ENCODE measurements around the gene APC2. TPM values are rescaled to one million over a fixed set of nuclear protein-coding genes. Genes with fewer than 3 reads are reported as not detected.

The APC2 gene
- polyA plus RNA-seq, 1 experiment, result 0.09 TPM

- ChIA-PET POLR2A (interaction anchor here (0.6 to 1.4 kb wide), 8 partner anchors 9 to 405 kb away, joined by 3 to 8 read pairs (median 6); no protein-coding TSS in a partner anchor), CTCF (no interaction called here)
- no peak for TF ChIP-seq CTCF (IDR thresholded peaks at IDR 0.05; ENCODE audit: low read depth, low read length)
These were observed 41.4 kb downstream of the APC2 start, which contains the start of gene REEP6 for GRCh38 chr19:1491114-1491848. REEP6 (plus strand) TSS chr19:1491181; CDS start chr19:1491270, 89 bp downstream.

DNA sequence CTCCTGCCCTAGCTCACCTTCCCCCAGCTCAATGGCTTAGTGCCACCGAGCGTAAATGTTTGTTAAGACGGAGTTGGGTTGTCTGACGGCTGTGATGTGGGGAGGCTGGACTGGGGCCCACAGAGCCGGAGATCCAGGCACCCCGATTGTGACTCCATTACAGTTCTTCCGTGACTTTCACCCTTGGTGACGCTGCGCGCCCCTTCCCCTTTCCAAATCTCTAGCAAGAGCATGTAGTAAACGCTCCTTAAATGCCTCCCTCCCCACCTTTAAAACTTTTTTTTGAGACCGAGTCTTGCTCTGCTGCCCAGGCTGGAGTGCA lies 41.9 kb downstream of the APC2 start:
- H3K27ac ChIP-seq (ENCODE audit: low read depth, low read length), result no peak overlapping the region
- no peak for DNase-seq (ENCODE audit: low read depth, low spot score)
- POLR2A ChIA-PET, result interaction anchor here (0.6 to 1.4 kb wide), 2 partner anchors 10 to 47 kb away, joined by 3 to 6 read pairs; no protein-coding TSS in a partner anchor
- CTCF ChIA-PET, result no interaction called here
- TF ChIP-seq CTCF (IDR thresholded peaks at IDR 0.05; ENCODE audit: low read depth, low read length), result no peak
- peak overlapping the region; percentile 62; the same call in 1 of the 2 replicates for H3K4me3 ChIP-seq (ENCODE audit: low read depth, low read length)
- peaks cover 11% of the 10 kb centered on the region for H3K27me3 ChIP-seq (ENCODE audit: control insufficient read depth, insufficient read depth, low read length)
- no peaks in the 10 kb centered on the region; the same call in 1 of the 2 replicates for H3K9me3 ChIP-seq (ENCODE audit: control insufficient read depth, insufficient read depth, low read length)

More at GRCh38 chr19:1491114-1491848, 41.4 kb downstream of the APC2 start, which contains the start of gene REEP6:
- H3K4me3 ChIP-seq (ENCODE audit: low read depth, low read length), result peak within 1 kb of the TSS; percentile 69
- DNase-seq (ENCODE audit: low read depth, low spot score), result no peak
- H3K27me3 ChIP-seq (ENCODE audit: control insufficient read depth, insufficient read depth, low read length), result peaks cover 9% of the 10 kb centered on the region
- H3K27ac ChIP-seq (ENCODE audit: low read depth, low read length), result peak within 1 kb of the TSS; percentile 39
- no peaks in the 10 kb centered on the region; the same call in 1 of the 2 replicates for H3K9me3 ChIP-seq (ENCODE audit: control insufficient read depth, insufficient read depth, low read length)

- Histone ChIP-seq H3K9me3 (ENCODE audit: control insufficient read depth, insufficient read depth, low read length) (no peaks in the 10 kb centered on the region; the same call in 1 of the 2 replicates), H3K27ac (ENCODE audit: low read depth, low read length) (no peak overlapping the region), H3K4me3 (ENCODE audit: low read depth, low read length) (no peak overlapping the region), H3K27me3 (ENCODE audit: control insufficient read depth, insufficient read depth, low read length) (peaks cover 13% of the 10 kb centered on the region)
- no peak for DNase-seq (ENCODE audit: low read depth, low spot score)
- no peak for TF ChIP-seq CTCF (IDR thresholded peaks at IDR 0.05; ENCODE audit: low read depth, low read length)
- CTCF ChIA-PET, result no interaction called here
- POLR2A ChIA-PET, result no interaction called here
These were observed 42.6 kb downstream of the APC2 start for GRCh38 chr19:1492474-1493006.

- POLR2A ChIA-PET, result no interaction called here
These were observed 44.3 kb downstream of the APC2 start for GRCh38 chr19:1494115-1494815.

More at GRCh38 chr19:1494115-1494815, 44.3 kb downstream of the APC2 start:
- no peak for DNase-seq (ENCODE audit: low read depth, low spot score)
- no peak overlapping the region for H3K4me3 ChIP-seq (ENCODE audit: low read depth, low read length)
- CTCF ChIA-PET, result no interaction called here
- H3K27ac ChIP-seq (ENCODE audit: low read depth, low read length), result no peak overlapping the region
- no peak for TF ChIP-seq CTCF (IDR thresholded peaks at IDR 0.05; ENCODE audit: low read depth, low read length)
- H3K27me3 ChIP-seq (ENCODE audit: control insufficient read depth, insufficient read depth, low read length), result peaks cover 13% of the 10 kb centered on the region
- H3K9me3 ChIP-seq (ENCODE audit: control insufficient read depth, insufficient read depth, low read length), result no peaks in the 10 kb centered on the region; the same call in 1 of the 2 replicates

Data from AG04450 (cell line).